ENCODE measurements around the gene SPATA13.

The SPATA13 gene

GRCh38 chr13:24142453-24142852, 18.1 kb upstream of the SPATA13 start:
- DNase-seq, result no peak

- DNase-seq, result no peak
These were observed 17.6 kb upstream of the SPATA13 start for GRCh38 chr13:24142886-24143285.

DNA sequence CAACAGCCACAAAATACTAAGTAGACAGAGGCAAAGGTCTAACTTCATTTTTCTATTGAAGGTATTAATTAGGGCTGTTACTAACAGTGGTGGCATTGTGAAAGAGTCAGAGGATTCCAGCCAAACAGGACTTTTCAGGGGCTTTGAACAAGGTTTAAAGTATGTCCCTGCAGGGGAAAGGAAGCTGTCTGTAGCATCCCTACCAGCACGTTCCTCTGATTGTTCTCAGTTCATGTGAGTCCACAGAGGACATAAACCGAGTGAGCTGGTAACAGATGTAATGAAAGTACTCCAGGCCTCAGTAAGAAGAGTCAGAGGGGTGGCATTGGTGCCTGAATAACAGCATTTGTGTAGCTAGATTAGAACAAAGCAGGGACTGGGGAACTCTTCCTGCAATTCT, 15.3 kb upstream of the SPATA13 start:
- no peak for DNase-seq

DNA sequence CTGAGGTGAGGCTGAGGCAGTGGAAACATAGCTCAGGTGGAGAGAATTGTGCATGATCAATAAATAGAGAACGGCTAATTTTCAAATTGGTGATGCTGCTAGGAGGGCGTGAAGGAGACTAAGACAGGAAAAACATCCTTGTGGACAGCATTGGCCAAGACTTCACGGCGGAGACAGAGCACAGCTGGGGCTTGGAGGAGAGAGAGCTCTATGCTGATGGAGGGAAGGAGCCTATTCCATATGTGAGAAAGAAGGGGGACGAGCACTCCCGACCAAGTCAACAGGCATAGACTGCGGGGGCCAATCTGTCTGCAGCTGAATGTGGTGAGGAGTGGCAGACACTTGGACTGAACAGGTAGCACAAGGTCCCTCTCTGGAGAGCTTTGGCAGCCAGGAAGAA, 14.8 kb upstream of the SPATA13 start:
- DNase-seq, result no peak

- DNase-seq, result no peak
These were observed 13.5 kb upstream of the SPATA13 start for GRCh38 chr13:24146961-24147569.

GRCh38 chr13:24147570-24147963, 13.0 kb upstream of the SPATA13 start:
- no peak for DNase-seq

GRCh38 chr13:24148414-24149235, 11.9 kb upstream of the SPATA13 start:
- DNase-seq, result no peak

DNA sequence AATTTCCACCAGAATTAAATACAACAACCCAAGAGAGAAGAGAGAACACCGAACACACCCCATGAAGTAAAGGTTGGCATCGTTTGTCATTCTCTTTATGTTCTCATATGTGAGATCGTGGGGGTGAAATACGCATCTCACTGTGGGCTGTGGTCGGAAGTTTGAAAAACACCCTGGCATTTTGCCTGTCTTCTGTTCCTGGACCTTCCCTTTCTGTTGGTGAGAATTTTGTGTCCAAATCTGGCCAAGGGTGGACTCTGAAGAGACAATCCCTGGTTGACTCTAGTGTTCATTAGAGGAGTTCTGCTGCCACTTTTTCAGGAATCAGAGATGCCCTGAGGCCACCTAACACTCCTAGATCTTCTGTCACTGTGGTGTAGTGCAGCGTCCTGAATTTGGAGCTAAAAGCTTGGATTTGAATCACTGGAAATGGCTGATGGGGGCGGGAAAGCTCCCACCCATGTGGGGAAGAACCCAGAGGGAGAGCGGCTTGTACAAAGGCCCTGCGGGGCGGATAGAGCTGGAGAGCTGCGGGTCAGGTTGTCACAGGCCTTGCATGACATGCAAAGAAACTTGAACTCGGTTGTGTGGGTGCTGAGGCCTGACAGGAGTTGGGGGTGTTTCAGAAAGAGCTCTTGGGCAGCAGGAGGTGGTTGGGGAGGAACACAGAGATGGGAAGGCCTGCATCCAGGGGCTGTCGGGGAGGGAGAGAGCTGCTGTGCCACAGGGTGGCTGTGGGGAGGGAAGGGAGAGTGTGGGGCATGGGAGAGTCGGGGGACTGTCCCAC, 11.1 kb upstream of the SPATA13 start:
- DNase-seq, result no peak

DNA sequence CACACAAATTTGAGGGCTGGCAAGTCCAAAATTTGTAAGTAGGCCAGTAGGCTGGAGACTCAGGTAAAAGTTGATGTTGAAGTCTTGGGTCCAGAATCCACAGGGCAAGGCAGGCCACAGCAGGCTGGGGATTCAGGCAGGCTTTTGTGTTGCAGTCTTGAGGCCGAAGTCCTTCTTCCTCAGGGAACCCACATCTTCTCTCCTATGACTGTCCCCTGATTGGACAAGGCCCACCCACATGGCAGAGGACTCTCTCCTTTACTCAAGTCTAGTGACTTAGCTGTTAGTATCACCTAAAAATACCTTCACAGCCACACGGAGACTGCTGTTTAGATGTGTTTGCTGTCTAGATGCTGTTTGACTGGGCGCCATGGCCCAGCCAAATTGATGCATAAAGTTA, 9.9 kb upstream of the SPATA13 start:
- DNase-seq, result no peak

- no peak for DNase-seq
These were observed 8.7 kb upstream of the SPATA13 start for GRCh38 chr13:24151864-24152263.

DNA sequence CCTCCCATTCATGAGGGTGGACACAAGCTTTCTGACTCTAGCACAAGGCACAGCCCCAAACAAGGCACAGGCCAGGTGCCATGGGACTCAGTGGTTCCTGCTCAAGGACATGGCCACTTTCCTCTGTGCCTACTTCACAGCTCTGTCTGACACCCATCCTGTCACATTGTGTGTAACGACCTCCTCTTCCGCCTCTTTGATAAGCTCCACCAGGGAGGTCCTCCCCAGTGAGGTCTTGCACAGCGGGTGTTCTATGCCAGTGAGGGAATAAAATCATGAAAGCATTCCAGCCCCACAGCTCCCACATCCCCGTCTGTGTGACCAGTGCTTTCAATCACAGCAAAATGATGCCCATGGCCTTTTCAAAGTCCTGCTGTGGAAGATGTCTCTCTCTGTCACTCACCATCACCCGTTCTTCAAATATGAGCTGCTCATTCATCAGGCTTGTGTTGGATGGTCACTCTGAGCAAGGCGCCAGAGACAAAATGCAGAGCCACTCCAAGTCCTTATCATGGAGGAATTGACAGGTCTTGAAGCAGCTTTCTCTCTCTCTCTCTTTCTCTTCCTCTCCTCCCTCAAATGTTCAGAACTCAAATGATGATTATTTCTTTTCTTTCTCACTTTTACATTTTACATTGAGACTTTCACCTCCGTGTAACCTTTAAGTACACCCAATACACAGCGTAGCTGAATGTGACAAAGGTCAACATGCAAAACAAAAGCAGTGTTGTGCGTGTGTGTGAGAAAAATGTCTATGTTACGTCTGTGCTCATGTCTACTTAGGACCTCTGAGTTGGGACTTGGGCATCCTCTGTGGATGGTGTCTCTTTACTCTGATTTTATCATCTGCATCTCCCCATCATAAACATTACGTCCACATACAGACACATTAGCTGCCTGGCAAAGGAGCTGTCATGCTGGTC, 8.0 kb upstream of the SPATA13 start:
- no peak for DNase-seq

- DNase-seq, result no peak
These were observed 7.2 kb upstream of the SPATA13 start for GRCh38 chr13:24153347-24153746.

DNA sequence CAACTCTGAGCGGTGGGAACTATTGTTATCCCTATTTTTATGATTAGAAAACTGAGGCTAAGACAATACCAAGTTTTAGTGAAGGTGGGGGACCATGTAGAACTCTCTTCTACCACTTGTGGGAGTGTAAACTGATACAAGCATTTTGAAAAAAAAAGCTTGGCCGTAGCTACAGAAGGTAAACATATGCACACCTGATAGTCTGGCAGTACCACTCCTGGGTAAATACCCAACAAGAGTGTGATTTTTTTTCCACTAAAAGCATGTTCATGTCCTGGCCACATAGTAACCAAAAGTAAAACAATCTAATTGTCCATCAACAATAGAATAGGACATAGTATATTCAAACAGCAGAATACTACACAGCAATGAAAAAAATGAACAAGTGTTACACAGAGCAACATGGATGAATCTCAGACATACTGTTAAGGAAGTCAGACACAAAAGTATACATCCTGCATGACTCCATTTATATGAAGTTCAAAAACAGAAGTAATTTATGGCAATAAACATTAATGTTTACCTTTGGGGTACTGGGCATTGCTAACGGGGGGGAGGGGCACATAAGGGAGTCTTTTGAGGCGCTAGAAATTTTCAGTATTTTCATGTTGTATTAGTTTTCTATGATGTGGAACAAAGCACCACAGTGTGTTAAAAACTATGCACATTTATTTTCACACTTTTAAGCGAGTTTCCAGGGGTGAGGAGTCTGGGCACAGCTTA, 6.4 kb upstream of the SPATA13 start:
- DNase-seq, result no peak

- DNase-seq, result no peak
These were observed 1.2 kb upstream of the SPATA13 start for GRCh38 chr13:24159357-24159756.

DNA sequence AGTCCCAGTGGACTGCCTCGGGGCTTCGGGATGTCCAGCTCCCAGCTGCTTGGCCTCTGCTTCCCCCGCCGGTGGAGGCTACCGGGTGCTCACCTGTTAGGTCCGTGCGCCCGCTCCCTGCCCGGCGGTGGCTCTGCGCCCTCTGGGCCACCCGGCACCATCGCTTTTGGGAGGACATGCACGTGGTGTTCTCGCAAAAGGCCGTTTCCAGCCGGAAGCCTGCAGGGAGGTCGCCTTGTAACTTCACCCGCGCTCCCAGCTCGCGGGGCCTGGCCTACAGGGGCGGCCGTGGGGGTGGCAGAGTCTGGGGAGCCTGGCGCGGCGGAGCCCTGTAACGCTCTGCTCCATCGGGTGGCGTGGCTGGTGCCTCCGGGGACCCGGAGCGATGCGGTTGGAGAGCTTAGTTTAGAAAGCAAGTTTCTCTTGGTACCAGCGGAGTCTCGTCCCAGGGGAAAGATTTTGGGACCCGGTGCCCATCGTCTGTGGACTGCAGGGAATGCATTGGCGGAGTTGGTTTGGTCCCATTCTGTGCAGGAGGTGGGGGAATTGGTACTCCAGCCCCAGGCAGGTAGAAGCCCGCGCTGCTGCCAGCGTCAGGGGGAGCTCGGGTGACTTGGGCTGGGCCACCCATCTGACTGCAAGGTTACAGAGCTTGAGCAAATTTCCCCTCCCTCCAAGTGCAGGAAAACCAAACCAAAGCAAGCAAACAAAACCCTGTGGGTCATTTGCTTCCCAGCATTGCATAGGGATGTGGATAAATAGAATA, 673 bp downstream of the SPATA13 start:
- DNase-seq, result no peak

GRCh38 chr13:24161980-24162525, 1.5 kb downstream of the SPATA13 start:
- DNase-seq, result no peak

DNA sequence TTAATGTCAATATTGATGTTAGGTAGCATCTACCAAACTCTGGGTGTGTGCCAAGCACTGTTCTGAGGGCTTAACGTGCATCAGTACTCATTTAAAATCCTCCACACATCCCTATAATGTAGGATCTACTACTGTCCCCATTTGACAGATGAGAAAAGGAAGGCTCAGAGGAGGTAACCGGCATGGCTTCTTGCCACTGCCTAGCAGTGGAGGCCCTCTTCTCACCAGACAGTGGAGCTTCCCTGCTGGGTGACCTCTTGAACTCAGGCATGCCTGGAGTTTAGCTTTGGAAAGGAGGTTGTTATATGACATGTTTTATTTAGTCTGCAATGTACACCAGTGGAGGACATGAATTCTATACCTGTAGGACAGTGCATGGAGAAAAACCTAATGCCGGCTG, 2.1 kb downstream of the SPATA13 start:
- no peak for DNase-seq

- no peak for DNase-seq
These were observed 5.2 kb downstream of the SPATA13 start for GRCh38 chr13:24165746-24166145.

DNA sequence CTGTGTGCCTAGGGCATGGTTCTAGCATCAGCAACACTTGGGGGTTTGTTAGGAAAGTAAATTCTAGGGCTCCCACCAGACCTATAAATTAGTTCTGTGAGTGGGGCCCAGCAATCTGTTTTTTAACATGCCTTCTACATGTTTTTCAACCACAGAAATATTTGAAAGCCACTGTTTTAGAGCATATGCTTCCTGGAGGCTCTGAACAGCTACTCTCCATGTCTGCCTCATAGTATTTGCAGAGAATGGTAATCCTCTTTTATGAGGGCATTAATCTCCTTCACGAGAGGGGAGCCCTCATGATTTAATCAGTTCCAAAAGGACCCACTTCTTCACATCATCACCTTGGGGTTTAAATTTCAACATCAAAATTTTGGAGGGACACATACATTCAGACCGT, 6.0 kb downstream of the SPATA13 start:
- DNase-seq, result no peak

DNA sequence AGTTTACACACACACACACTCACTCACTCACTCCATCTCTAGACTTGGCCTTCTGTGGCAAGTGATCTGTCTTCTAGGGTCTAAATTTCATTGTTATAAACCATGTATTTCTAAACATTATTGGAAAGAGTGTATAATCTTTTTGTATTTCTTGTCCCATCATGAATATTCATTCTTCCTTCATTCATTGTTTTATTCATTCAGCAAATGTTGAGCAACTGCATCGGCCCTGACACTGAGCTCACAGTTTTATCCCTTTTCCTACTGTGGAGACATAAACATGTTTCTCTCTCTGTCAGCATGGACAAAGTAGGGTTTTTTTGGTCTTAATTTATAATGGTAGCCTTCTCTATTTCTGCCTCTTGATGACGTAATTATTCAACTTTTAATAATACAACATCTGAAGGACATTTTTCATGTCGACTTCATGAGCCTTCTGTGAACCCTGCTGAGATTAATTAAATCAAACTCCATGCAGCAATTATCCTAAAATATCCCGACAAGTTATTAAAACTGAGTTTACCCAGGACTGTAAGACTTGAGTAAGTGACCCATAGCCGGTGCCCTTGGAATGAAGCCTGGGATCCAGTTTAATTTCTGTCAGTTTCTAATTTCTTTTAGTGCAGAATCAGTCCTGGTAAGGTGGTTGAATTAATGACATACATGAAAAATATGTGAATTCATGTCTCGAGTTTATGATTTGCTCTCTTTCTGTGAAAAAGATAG, 7.3 kb downstream of the SPATA13 start:
- no peak for DNase-seq
